Bronchial epithelial cell (primary cell): ENCODE measurements around the gene TTC7B. TPM values are rescaled to one million over a fixed set of nuclear protein-coding genes. Genes with fewer than 3 reads are reported as not detected.

ENCODE experiments used
- DNase-seq: peaks from one replicate; pipeline ENCODE4 v3.0.0-alpha.2; 2010; ENCODE audit warnings: low read depth
- FAIRE-seq: peaks from 2 replicates; lab custom pipeline; 2011; peaks lifted over from hg19 to GRCh38; lab: Jason Lieb, UNC
- H3K27me3 ChIP-seq: 2 replicates; pipeline ENCODE4 v1.5.1; 2011; ENCODE audit warnings: low read length; ENCODE audit not compliant: control insufficient read depth, insufficient read depth
- H3K36me3 ChIP-seq: 2 replicates; pipeline ENCODE4 v1.5.1; 2011; ENCODE audit warnings: low read length; ENCODE audit not compliant: control insufficient read depth, insufficient read depth
- H3K4me3 ChIP-seq: 2 replicates; pipeline ENCODE4 v1.5.1; 2011; ENCODE audit warnings: mild to moderate bottlenecking, low read depth, low read length, control low read depth
- CTCF ChIP-seq: IDR thresholded peaks from 2 replicates; pipeline ENCODE4 v1.5.1; 2011; ENCODE audit warnings: mild to moderate bottlenecking, moderate library complexity, low read length, control low read depth, inconsistent platforms; ENCODE audit not compliant: insufficient read depth, severe bottlenecking
- total RNA-seq: library from RNA; depleted of rRNA; stranded (reverse); fragments of >200 nt; gene quantifications from 2 replicates; pipeline ENCODE4 v1.2.1, GENCODE V29; 2014

The TTC7B gene
- total RNA-seq, 1 donor from 2014 or later: 2.9 TPM

GRCh38 chr14:90750191-90750590, 66.0 kb downstream of the TTC7B start:
- no peak for FAIRE-seq
- no peaks in the 10 kb centered on the region for H3K27me3 ChIP-seq
- no peak for TF ChIP-seq CTCF

GRCh38 chr14:90747909-90748308, 68.3 kb downstream of the TTC7B start:
- TF ChIP-seq CTCF: no peak
- DNase-seq: no peak
- Histone ChIP-seq H3K27me3 (no peaks in the 10 kb centered on the region), H3K4me3 (no peak overlapping the region), H3K36me3 (no peaks in the 10 kb centered on the region)
- FAIRE-seq: no peak

More at GRCh38 chr14:90750191-90750590, 66.0 kb downstream of the TTC7B start:
- Histone ChIP-seq H3K4me3 (no peak overlapping the region), H3K36me3 (no peaks in the 10 kb centered on the region)
- DNase-seq: no peak

- Histone ChIP-seq H3K4me3 (no peak overlapping the region), H3K27me3 (no peaks in the 10 kb centered on the region), H3K36me3 (no peaks in the 10 kb centered on the region)
- FAIRE-seq (no peak), DNase-seq (no peak)
- TF ChIP-seq CTCF: no peak
Measured at GRCh38 chr14:90743826-90744225, 72.4 kb downstream of the TTC7B start.

- DNase-seq: no peak
- H3K36me3 ChIP-seq: no peaks in the 10 kb centered on the region
- H3K27me3 ChIP-seq: no peaks in the 10 kb centered on the region
- TF ChIP-seq CTCF: no peak
- H3K4me3 ChIP-seq: no peak overlapping the region
- no peak for FAIRE-seq
Measured at GRCh38 chr14:90743425-90743824, 72.8 kb downstream of the TTC7B start.

GRCh38 chr14:90742729-90743128, 73.5 kb downstream of the TTC7B start:
- FAIRE-seq: no peak
- H3K36me3 ChIP-seq: no peaks in the 10 kb centered on the region
- DNase-seq: no peak
- H3K27me3 ChIP-seq: no peaks in the 10 kb centered on the region
- H3K4me3 ChIP-seq: no peak overlapping the region
- no peak for TF ChIP-seq CTCF

GRCh38 chr14:90742252-90742651, 74.0 kb downstream of the TTC7B start:
- no peak for FAIRE-seq
- H3K4me3 ChIP-seq: no peak overlapping the region
- TF ChIP-seq CTCF: no peak
- H3K27me3 ChIP-seq: no peaks in the 10 kb centered on the region
- no peak for DNase-seq
- H3K36me3 ChIP-seq: no peaks in the 10 kb centered on the region
